Putamen (tissue), 1 donor: ENCODE data around the gene DCDC2.
A peak's percentile ranks its signal among the peaks of the same experiment; 100 is the strongest.
"Not testable (repeated sequence)": the region's sequence is repeated elsewhere in the genome, so short reads cannot be mapped to it uniquely, and the experiment has no call there.

Source experiments
- DNase-seq: peaks from one replicate; pipeline ENCODE4 v3.0.0-alpha.2; 2016; ENCODE audit warnings: low spot score

DCDC2 gene

DNA sequence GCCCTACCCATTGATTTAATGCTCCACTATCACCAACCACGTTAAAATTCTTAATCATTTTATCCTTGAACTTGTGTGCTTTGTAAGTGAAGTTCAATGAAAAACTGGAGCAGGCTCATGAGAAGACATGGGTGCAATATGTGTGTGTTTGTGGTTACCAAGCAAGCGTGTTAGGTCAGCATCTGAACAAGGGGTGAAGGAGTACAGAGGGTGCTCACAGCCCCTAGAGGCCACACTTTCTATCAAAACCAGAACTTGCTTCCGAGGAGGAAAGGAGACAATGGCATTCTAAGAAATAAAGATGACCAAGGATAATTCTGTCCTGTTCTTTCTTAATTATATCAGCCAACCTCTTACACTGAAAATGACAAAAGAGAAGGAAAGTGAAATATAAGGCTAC is 138.2 kb downstream of the DCDC2 start:
- DNase-seq: no peak

DNA sequence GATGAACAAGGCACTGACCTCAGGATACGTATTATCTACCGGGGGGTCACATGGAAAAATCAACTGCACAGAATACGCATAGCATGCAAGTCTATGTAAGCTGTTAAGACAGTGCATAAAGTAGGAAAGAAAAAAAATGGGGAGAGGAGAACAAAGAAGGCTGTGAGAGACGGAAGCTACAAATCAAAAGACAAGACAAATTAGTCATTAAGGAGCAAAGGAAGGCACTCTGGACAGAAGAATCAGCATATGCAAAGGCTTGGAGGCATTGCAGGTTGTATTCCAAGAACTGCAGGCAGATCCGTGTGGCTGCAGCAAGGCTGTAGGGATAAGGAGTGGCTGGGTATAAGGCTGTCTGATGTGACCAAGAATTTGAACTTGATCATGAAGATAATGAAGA is 142.9 kb downstream of the DCDC2 start:
- no peak for DNase-seq

DNA sequence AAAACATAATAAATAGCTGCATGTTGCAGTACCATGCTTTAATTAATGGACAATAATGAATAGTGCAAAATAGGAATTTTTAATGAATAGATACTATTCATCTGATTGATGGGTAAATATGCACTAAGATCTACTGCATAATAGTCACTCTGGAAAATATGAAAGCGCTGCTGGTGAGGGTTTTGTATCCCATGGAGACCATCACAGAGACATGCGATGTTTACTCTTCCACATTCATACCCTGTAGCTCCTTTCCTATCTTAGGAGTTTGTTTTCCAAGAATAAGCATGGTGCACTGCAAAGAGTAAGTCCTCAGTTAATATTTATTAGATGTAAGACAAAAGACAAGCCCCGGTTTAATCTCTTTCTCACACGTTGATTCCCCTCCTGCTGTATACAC is 150.4 kb downstream of the DCDC2 start:
- no peak for DNase-seq

DNA sequence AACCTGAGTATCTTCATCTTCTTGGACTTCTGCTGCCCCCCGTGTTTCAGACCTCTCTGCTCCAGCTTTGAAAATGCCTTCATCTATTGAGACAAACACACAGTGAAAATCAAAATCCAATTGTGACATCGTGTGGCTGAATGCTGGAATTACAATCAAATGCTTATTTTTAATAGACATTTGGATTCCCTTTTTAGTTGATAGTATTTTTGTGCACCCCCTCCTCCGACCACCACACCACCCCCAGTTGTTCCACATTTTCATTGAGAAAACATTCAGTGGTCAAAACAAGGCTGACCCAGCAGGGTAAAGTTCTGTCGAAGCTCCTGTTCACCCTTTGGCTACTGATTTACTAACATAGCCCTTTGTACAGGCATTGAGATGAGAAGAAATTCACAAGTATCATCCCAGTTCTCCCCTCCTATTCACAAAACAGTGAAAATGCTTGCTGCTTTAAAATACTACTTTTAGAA is 152.8 kb downstream of the DCDC2 start:
- DNase-seq: peak; percentile 22

DNA sequence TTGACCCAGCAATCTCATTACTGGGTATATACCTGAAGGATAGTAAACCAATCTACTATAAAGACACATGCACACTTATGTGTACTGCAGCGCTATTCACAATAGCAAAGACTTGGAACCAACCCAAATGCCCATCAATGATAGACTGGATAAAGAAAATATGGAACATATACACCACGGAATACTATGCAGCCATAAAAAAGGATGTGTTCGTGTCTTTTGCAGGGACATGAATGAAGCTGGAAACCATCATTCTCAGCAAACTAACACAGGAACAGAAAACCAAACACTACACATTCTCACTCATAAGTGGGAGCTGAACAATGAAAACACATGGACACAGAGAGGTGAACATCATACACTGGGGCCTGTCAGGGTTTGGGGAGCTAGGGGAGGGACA is 153.7 kb downstream of the DCDC2 start:
- not testable (repeated sequence) for DNase-seq

DNA sequence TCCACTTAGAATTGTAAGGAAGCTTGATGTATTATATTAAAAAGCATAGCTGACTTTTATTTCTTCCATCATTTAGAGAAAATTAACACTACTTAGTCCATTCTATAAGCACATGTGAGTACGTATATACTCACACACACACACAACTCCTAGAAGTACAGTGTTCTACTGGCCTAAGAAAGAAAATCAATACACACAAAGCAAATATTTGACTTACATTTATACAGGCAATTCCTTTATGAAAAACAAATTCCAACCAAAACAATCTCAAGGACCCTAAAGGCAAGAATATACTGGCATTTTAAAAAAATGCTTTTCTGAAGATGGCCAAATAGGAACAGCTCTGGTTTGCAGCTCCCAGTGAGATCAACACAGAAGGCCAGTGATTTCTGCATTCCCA is 160.0 kb downstream of the DCDC2 start:
- no peak for DNase-seq

DNA sequence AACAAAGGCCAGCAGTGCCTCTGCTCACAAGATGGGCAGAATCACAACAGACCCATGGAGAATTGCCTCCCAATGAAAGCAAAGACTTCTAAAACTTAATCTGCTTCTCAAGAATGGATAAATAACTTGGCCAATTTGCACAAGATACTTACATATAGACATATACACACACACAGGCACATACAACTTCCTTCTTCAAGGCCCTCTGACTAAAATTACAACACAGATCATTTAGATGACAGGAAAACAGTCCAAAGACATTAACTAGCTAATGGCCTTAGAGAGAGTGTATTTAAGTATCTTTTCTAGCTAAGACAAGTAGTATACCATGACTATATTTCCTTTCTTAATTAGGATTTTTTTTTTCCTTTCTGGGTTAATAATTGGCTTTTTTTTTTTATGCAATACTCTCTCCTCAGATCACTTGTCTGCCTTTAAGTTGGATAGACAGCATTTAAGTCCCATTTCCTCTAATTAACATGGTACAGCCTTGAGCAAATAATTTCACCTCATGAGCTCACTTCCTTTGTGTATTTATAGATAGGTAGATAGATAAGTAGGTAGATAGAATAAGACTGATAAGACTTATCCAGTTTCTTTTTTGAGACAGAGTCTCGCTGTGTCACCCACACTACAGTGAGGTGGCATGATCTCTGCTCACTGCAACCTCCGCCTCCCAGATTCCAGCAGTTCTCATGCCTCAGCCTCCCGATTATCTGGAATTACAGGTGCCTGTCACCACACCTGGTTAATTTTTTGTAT is 161.8 kb downstream of the DCDC2 start:
- no peak for DNase-seq

DNA sequence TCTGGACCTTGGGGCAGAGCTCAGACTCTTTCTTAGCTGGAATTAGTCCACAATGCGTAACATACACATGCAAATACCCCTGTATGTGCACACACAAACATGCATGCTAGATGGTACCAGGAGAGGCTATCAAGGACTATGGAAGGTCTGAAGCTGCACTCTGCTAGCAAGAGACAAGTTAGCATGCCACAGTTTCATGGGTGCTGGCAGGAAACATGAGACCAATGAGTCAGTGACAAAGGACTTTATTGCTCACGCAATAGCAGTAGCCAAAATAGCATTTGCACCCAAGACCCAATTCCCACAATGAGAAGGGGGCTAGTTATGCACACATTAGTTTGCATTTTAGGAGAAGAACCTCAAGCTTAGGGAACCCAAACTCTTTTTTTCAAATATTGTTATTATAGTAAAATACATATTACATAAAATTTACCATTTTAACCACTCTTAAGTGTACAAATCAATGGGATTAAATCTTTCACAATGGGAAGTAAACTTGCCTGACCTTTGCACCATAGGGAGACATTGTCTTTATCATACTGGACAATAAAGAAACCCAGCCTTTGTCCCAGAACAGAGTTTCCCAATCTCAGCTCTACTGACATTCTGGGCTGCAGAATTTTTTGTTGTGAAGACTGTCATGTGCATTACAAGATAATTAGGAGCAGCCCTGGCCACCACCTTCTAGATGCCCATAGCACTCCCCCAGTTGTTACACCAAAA is 162.7 kb downstream of the DCDC2 start:
- no peak for DNase-seq

DNA sequence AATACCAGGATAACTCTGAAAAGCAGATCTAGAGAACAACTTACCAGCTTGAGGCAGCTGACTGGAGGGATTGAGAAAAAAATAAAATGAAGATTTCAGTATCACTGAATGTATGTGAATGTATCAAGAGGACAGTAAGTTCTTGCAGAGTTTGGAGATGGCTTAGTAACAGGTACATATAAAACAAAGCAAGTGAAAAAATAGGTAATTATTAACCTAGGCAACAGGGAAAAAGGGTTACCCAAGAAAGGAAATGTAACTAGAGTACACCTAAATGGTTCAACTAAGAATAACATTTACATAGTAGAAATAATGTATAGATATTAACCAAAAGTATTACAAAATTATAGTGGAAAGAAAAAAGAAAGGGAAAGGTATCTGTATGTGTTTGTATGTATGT is 164.5 kb downstream of the DCDC2 start:
- DNase-seq: no peak

DNA sequence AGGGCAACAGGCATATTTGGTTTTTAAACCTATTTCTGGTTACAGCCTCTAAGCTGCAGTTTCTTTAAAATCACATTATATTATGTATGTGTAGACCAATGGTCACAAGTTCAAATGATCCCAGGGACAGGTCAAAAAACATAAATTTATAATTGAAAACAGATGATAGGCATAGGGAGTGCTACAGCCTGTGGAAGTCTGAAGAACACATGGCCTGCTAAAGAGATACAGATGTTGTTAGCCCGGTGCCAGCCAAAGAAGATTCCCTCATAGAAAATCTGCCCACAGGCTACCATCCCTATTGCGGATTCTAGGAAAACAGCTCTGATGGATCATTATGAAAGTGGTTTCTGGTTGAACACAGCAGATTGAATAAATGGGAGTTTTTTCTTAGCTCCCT is 166.5 kb downstream of the DCDC2 start:
- no peak for DNase-seq

DNA sequence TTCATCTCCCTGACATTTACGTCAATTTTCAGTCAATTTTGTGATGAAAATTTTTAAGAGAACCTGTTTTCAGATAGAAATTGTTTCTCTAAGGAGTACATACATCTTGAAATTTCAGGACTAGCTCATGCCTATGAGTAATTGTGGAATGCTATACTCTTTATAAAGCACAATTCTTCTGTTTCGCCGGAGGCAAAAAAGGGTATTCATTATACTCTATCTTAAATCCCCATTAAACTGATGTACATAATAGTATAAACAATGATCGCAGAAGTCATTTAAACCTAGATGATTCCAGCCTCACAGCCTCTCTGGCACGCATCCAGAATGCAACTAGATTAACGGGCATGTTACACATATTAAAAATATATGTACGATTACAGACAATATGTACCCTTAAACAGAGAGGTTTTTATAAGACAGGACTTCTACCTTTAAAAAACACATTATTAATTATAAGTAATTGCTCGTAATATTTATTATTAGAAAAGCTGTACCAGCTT is 169.2 kb downstream of the DCDC2 start:
- no peak for DNase-seq

DNA sequence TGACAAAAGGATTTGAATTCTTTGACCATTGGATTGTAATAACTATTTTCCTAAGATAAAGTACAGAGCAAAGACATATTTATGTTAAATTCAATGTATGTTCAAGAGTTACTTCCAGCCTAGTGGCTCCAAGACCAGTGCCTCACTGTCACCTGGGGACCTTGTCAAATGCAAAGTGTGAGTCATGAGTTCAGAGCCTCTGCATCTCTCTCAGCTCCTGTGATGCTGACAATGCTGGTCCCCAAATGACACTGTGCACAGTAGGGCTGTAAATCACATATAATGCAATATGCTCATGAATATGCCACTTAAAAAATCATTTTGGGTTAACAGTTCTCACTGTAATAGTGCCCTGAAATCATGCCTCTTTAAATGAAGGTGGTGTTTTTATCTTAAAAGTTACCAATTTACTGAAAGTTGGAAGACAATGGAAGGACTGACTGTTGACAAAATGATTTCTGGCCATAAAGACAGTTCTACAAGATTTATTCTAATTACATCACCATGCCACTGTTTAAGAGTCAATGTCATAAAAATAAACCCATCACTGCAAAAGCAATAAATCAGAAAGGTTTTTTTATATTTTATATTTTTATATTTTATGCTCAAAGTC is 169.8 kb downstream of the DCDC2 start:
- DNase-seq: no peak

DNA sequence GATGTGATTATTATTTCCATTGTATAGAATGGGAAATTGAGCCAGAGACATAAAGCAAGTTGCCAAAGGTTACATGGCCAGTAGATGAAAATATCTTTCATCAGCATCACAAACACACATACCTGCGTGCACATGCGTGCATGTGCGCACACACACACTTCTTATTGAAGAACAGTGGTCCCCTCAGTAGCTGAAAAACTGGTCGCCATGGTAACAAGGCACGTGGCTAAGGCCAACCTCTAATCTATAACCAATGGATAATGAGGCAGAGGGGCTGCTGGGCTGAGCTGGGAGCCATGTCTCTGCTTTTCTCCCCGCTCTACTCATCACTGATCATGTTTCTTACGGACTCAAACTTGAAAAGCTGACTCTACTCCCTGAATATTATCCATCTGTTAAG is 171.5 kb downstream of the DCDC2 start:
- DNase-seq: no peak

DNA sequence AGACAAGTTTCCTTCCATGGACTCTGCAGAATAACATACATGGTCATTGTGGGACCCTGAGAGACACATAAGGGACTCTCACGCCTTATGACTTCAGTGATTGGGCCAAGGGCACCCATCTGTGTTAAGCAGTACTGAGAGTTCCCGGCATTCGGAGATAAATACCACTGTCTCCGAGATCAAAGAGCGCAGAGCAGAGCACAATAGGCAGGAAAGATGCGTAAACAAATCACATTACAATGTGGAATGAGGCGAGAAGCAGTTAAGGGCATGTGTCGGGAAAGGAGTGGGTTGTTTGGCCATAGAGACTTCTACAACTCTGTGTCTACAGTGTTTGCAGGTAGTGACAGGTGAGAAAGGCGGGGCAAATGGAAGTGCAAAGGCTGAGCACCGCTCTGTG is 174.3 kb downstream of the DCDC2 start:
- no peak for DNase-seq

DNA sequence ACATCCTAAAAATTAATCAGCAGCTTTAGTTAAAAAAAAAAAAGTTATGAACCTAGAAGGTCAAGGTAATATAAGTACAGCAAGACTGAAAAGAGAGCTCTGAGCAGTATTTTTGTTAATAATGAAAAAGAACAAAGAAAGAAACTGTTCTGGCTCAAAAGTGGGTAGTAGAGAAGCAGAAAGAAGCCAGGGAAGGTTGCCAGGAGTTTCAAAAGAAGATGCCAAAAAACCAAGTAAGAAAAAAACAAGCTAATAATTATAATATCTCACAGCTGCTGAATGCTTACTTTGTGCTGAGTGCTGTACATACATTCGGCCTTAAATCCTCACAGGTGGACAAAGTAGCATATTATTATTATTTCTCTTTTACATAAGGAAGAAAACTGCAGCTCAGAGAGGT is 200.0 kb downstream of the DCDC2 start:
- no peak for DNase-seq

DNA sequence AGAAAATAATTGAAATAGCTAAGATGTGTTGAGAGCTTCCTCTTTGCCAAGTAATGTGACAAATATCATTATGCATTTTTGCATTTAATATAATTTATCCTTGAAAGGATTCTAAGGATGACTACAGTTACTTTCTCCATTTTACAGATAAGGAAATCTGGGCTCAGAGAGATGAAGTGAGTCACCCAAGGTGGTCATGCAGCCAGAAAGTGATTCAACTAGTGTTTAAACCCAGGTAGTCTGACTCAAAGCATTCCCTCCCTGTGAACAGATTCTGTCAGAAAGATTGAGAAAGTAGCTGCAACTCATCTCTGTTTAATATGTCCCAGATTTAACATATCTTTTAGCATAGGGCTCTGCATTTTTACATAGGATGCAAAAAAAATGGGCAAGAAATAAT is 203.7 kb downstream of the DCDC2 start:
- DNase-seq: no peak

DNA sequence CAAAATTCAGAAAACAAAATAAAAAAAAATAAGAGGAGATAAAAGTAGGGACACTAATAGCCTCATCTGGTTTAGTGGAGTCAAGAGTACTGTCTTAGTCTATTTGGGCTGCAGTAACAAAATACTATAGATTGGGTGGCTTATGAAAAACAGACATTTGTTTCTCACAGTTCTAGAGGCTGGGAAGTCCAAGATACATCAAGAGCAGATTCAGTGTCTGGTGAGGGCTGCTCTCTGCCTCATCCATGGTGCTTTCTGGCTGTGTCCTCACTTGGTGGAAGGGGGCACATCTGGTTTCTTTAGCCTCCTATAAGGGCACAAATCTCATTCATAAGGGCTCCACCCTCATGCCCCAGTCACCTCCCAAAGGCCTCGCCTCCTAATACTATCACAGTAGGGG is 205.8 kb downstream of the DCDC2 start:
- DNase-seq: no peak

DNA sequence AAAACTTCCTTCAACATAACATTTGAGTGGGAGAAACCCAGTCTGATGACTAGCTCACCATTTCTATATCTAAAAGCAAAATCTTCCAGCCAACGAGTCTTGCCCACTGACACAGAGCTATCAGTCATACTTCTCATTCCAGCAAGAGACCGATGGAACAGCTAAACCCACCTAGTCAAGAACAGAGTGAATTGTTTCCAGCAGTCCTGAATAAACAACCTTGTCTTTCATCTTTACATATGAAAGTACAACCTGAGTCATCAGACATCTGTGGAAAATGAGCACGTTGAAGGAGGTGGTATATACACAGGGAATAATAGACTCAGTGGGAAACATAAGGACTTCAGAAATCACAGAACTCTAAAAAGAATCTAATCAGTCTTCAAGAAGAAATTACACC is 208.0 kb downstream of the DCDC2 start:
- no peak for DNase-seq

DNA sequence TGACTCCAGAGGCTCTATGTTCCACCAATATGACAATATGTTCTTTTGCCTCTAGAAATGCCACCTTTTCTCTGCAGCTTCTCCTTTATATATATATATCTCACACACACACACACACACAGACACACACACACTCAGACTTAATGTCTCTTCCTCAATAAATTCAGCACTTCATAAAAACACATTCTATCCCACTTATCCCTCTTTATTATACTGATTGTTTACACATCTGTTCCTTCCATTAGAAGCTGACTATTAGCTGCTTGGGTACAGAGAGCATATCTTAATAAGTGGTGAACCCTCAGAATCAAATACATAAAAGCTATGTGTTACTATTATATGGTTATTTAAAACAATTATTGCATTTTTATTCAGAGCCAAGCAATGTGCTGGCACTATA is 208.6 kb downstream of the DCDC2 start:
- DNase-seq: no peak

DNA sequence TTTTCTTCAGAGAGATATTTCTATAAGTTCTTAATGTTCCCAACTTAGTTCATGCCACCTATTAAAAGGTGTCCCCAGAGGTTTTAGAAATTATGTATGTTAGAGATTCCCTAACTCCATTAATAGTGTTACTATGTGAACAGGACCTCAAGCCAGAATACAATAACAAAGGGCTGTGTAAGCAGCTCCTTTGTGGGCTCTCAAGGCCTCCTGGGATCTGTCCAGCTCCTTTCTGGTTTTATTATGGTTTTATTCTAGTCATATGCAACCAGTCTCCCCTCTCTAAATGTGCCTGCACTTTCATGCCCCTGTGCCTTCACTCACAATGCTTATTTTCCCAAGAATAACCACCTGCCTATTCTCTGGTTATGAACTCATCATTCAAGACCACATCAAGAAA is 209.2 kb downstream of the DCDC2 start:
- DNase-seq: no peak

DNA sequence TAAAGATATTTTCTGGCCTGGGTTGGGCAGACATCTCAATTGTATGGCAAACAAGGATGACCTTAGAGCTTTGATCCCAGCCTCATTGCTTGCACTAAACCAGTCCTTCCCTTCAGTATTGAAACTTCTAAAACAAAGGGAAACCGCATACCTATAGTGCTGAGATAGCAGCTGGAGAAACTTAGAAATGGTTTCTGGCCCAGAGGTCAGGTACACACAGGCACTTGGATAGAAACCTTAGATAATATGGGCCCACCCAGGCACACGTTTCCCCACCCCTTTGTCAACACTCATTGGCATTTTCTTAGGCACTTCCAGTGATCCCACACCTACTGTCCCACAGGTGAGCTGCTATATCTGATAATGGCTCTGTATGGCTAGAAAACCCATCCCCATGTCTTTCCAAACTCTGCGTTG is 209.7 kb downstream of the DCDC2 start:
- no peak for DNase-seq

DNA sequence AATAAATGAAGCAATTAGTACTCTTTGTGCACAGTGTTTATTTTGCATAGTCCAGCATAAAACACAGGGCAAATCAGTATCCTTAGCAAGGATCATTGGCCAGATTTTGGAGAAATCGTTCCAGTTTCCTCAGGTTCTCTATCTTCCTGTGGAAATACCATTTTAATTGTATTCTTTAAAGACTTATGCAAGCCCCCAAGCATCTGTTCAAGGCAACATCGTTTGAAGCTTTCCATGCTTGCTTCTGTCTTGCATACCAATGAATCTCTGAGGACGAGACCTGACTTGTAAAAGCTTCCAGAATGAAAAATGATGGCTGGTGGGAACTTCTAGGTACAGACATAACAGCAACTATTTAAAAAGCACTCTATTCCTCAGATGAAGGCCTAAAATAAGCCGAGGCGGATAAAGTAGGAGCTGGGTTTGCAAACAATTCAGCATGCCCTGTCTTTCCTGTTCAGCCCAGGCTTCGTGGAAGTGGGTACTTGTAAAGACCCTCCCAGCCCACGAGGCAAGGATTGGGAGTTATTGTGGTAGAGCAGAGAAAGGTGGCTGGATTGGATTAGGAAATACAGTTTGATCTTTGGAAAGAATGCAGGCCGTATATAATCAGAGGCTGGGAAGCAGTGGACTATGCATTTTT is 210.2 kb downstream of the DCDC2 start:
- DNase-seq: no peak

DNA sequence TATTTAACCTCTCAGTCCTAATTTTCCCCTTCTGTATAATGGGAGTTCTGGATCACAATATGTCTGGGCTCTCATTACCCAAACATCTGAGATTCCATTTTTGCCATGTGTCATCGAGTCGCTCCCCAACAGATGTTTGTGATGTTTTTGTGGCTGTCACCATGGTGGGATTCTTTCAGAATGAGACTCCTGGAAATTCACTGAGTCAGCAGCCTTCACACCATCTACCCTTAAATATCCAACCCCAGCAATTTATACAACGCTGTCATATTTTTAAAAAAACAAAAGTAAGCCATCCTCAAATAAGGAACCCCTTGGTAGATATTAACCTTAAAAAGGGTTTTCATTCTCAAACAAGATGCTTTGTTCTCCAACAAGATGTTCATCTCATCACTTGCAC is 211.0 kb downstream of the DCDC2 start:
- DNase-seq: no peak
